Right lobe of liver (tissue), 6 donors: Measurements from ENCODE around the gene NEO1. TPM values are rescaled to one million over a fixed set of nuclear protein-coding genes. Genes with fewer than 3 reads are reported as not detected.

Experiments used
- ATAC-seq, 4 donors: fragments of 200-7000 bp; cut with Tn5 transposase; one replicate each; pipeline ENCODE4 v1.9.1; 2020; ENCODE audit warnings: mild to moderate bottlenecking in 4 of 4, moderate library complexity in 4 of 4
- DNase-seq, 3 donors: peaks; one replicate each; pipeline ENCODE4 v3.0.0-alpha.2; 2020
- H3K27ac ChIP-seq, 3 donors: fragments of 200-600 bp; one replicate each; pipeline ENCODE4 v1.8.0; 2022
- H3K27me3 ChIP-seq, 2 donors: fragments of 200-600 bp; one replicate each; pipeline ENCODE4 v1.8.0; 2022
- H3K36me3 ChIP-seq, 4 donors: fragments of 200-600 bp; sonication (generic) in 1 of 4; one replicate each; pipeline versions ENCODE4 v1.5.1 to v1.8.0; 2017 to 2022; ENCODE audit warnings: control low read depth in 1 of 4
- H3K4me1 ChIP-seq, 4 donors: fragments of 200-600 bp; sonication (generic) in 1 of 4; one replicate each; pipeline versions ENCODE4 v1.5.1 to v1.8.0; 2017 to 2022; ENCODE audit warnings: control low read depth in 1 of 4
- H3K4me3 ChIP-seq, 3 donors: fragments of 200-600 bp; one replicate each; pipeline ENCODE4 v1.8.0; 2022
- H3K9me3 ChIP-seq, 4 donors: fragments of 200-600 bp; sonication (generic) in 1 of 4; one replicate each; pipeline versions ENCODE4 v1.5.1 to v1.8.0; 2017 to 2022; ENCODE audit warnings: control low read depth in 1 of 4
- POLR2A ChIP-seq: fragments of 450-650 bp; IDR thresholded peaks from one replicate; pipeline ENCODE4 v1.6.1; 2017; ENCODE audit warnings: antibody characterized with exemption, mild to moderate bottlenecking
- WGBS: methylation state at CpG from one replicate; pipeline ENCODE4 v1.1.6; 2018; ENCODE audit warnings: low coverage, low lambda C conversion rate; ENCODE audit not compliant: insufficient coverage; ENCODE audit errors: missing lambda C conversion rate; 5-methylcytosine and 5-hydroxymethylcytosine counted together
- intact Hi-C, 2 donors: fragments of 100-400 bp; cut with DNase I; formaldehyde crosslinking; loops; one replicate each; pipeline versions ENCODE4 v1.11.2 to v1.14.1; 2022
- total RNA-seq, 6 experiments: library from RNA; depleted of rRNA in 2 of 6; stranded (reverse); fragments of >200 nt in 2 of 6; fragmentation: NEBNext Ultra II Directional in 3 of 6; extraction: Animal tissue kit (Norgen Biotek cat#: 25700) in 3 of 6; gene quantifications; one replicate each; pipeline versions ENCODE4 v1.1.0 to v1.2.4, GENCODE V29; 2016 to 2023
- TF ChIP-seq, protein P1 (sequence below), 4 donors: fragments of 200-600 bp in 3 of 4; fragments of 450-650 bp in 1 of 4; IDR thresholded peaks; one replicate each; pipeline versions ENCODE4 v1.5.1 to v1.8.0; 2016 to 2022; ENCODE audit warnings: antibody characterized with exemption in 4 of 4, mild to moderate bottlenecking in 2 of 4
- donor health status: DM: no; HTN: yes; CAD: no.
- donor health status: DM: no; HTN: no; CAD: no.
- donor health status: DM: no; HTN: no; CAD: no.
- donor health status: DM: no; HTN: yes; CAD: no.
- donor health status: DM: no; HTN: yes; CAD: no.

NEO1 gene
- total RNA-seq, 6 experiments from 2014 or later: 8.3 to 13.2 (median 10.3) TPM

DNA sequence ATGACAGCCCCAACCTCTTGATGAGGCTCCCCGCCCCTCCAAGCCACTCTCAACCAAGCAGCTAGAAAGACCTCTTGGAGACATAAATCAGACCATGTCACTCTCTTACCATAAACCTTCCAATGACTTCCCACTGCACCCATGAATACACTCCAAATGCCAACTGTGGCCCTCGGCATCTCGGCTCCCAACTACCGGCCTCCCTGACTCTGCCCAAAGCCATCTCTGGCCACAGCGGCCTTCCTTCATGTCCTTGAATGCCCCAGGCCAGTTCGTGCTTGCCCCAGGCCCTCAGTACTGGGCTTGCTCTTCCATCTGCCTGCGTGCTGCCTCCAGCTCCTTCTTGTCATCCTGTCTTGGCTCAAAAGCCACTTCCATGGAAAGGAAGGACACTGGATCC lies 284.5 kb downstream of the NEO1 start:
- intact Hi-C loops: no loop called here
- H3K27ac ChIP-seq: no peak overlapping the region
- DNase-seq (peak in 1 of 3 donors; percentile 27), ATAC-seq (no peak)
- WGBS: 60% methylated on average over 6 of the region's 7 CpGs
- H3K4me3 ChIP-seq: no peak overlapping the region
- no peaks in the 10 kb centered on the region for H3K9me3 ChIP-seq
- H3K4me1 ChIP-seq: no peaks in the 10 kb centered on the region
- H3K36me3 ChIP-seq: no peaks in the 10 kb centered on the region
- H3K27me3 ChIP-seq: no peaks in the 10 kb centered on the region
- TF ChIP-seq, protein P1, sequence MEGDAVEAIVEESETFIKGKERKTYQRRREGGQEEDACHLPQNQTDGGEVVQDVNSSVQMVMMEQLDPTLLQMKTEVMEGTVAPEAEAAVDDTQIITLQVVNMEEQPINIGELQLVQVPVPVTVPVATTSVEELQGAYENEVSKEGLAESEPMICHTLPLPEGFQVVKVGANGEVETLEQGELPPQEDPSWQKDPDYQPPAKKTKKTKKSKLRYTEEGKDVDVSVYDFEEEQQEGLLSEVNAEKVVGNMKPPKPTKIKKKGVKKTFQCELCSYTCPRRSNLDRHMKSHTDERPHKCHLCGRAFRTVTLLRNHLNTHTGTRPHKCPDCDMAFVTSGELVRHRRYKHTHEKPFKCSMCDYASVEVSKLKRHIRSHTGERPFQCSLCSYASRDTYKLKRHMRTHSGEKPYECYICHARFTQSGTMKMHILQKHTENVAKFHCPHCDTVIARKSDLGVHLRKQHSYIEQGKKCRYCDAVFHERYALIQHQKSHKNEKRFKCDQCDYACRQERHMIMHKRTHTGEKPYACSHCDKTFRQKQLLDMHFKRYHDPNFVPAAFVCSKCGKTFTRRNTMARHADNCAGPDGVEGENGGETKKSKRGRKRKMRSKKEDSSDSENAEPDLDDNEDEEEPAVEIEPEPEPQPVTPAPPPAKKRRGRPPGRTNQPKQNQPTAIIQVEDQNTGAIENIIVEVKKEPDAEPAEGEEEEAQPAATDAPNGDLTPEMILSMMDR (IDR thresholded peaks at IDR 0.05): no peak
- TF ChIP-seq POLR2A: no peak

DNA sequence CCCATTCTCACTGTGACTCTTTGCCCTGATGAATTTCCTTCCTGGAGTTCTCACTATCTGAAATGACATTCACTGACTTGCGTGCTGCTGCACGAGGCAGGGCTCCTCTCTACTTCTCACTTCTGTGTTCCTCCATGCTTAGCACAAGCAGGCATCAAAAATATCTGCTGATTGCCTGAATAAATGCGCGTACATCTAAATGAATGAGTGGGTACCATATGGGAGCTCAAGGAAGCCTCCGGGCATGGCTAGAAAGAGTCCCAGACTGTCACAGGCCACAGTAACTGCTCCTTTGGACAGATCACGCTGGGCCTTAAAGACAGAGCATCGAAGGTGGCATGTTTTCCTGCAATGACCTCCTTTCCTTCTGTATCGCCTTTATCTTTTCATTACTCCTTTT lies 284.9 kb downstream of the NEO1 start:
- Histone ChIP-seq H3K27ac (no peak overlapping the region), H3K9me3 (no peaks in the 10 kb centered on the region), H3K4me3 (no peak overlapping the region), H3K4me1 (no peaks in the 10 kb centered on the region), H3K36me3 (no peaks in the 10 kb centered on the region), H3K27me3 (no peaks in the 10 kb centered on the region)
- DNase-seq (no peak), ATAC-seq (no peak)
- WGBS: 67% methylated on average over 8 of the region's 8 CpGs
- intact Hi-C loops: no loop called here
- TF ChIP-seq, protein P1 (IDR thresholded peaks at IDR 0.05): no peak
- TF ChIP-seq POLR2A: no peak

DNA sequence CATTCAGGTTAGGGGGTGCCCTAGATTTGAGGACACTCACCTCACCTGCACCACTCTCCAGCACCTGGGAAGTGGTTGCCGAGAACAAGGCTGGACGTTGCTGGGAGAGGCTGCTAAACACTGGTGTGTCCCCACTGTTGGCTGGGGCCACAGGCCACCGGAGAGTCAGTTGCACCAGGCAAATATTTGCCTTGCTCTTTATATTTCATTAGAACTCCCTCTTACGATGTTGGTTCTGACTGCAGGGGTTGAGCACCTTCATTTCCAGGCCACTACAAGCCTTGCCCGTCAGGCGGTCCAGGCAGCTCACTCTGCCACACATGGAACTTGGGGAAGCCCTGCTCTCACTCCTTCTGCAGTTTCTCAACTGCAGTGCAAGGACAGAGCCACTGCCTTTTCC lies 285.8 kb downstream of the NEO1 start:
- no peak overlapping the region for H3K27ac ChIP-seq
- H3K4me3 ChIP-seq: no peak overlapping the region
- H3K4me1 ChIP-seq: no peaks in the 10 kb centered on the region
- H3K36me3 ChIP-seq: no peaks in the 10 kb centered on the region
- 31% methylated on average over 2 of the region's 6 CpGs for WGBS
- H3K27me3 ChIP-seq: no peaks in the 10 kb centered on the region
- no peak for DNase-seq
- H3K9me3 ChIP-seq: no peaks in the 10 kb centered on the region
- TF ChIP-seq POLR2A: no peak
- TF ChIP-seq, protein P1 (IDR thresholded peaks at IDR 0.05): no peak
- ATAC-seq: no peak
- intact Hi-C loops: no loop called here

DNA sequence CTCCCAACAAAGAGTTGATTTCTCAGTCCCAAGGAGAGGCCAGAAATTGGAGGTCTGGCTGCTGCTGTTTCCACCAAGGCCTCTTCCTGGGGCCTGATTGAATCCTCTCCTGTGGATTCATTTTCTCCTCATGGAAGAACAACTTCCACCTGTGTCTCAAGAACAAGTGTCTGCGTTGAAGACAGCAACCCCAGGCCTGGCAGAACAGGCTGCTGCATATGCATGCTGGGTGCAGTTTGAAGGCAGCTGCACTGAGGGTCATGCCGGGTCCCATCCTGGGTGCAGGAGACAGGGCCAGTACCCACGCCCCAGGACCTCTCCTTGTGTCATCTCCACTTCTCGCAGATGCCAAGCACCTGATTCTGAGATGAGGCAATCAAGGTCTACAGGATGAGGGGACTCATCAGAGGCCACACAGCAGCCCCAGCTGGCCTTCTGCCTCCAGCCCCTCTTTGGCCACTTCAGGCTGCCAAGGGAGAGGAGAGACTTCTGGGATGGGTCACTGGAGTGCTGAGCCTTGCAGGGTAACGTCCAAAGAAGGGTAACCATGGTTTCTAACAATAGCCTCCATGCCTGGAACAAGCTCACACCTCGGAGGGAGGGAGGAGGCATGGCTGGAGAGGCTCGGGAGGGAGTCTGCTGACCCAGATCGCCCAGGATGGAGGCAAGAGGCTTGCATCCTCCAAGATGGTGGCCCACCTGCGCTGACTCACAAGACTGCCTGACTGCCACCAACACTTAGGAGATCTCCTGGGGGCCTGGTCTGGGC lies 286.5 kb downstream of the NEO1 start:
- ATAC-seq (no peak), DNase-seq (no peak)
- H3K4me3 ChIP-seq: no peak overlapping the region
- H3K27me3 ChIP-seq: no peaks in the 10 kb centered on the region
- H3K9me3 ChIP-seq: no peaks in the 10 kb centered on the region
- intact Hi-C loops: no loop called here
- WGBS: 51% methylated on average over 3 of the region's 9 CpGs
- TF ChIP-seq, protein P1 (IDR thresholded peaks at IDR 0.05): no peak
- no peak for TF ChIP-seq POLR2A
- no peaks in the 10 kb centered on the region for H3K36me3 ChIP-seq
- H3K27ac ChIP-seq: no peak overlapping the region
- no peaks in the 10 kb centered on the region for H3K4me1 ChIP-seq
